Fibroblast of lung (primary cell): ENCODE results near the gene NKX2-3. TPM values are rescaled to one million over a fixed set of nuclear protein-coding genes. Genes with fewer than 3 reads are reported as not detected.

ENCODE experiments used
- DNase-seq, 2 donors: peaks; one replicate each; pipeline versions ENCODE4 v3.0.0 to v3.0.0-alpha.2; 2010; ENCODE audit warnings: low read depth in 2 of 2
- H2AFZ ChIP-seq: 2 replicates; pipeline ENCODE4 v1.5.1; 2012; ENCODE audit warnings: low read length, control low read depth, inconsistent platforms
- H3K27ac ChIP-seq: 2 replicates; pipeline ENCODE4 v1.5.1; 2011; ENCODE audit warnings: low read length, control low read depth; ENCODE audit not compliant: insufficient read depth
- H3K27me3 ChIP-seq: 2 replicates; pipeline ENCODE4 v1.5.1; 2011; ENCODE audit warnings: mild to moderate bottlenecking, low read length; ENCODE audit not compliant: control insufficient read depth, insufficient read depth
- H3K36me3 ChIP-seq: 2 replicates; pipeline ENCODE4 v1.5.1; 2011; ENCODE audit warnings: low read length; ENCODE audit not compliant: control insufficient read depth, insufficient read depth
- H3K4me1 ChIP-seq: 2 replicates; pipeline ENCODE4 v1.5.1; 2011; ENCODE audit warnings: low read length; ENCODE audit not compliant: control insufficient read depth, insufficient read depth; ENCODE audit errors: extremely low read depth
- H3K4me2 ChIP-seq: 2 replicates; pipeline ENCODE4 v1.5.1; 2011; ENCODE audit warnings: low read length, control low read depth; ENCODE audit not compliant: insufficient read depth; ENCODE audit errors: extremely low read depth
- H3K4me3 ChIP-seq, 4 experiments: fragments of 200-600 bp in 1 of 4; sonication (generic) in 1 of 4; replicated peaks in 1 of 4; 2 replicates each; pipeline ENCODE4 v1.5.1; 2011 to 2016; ENCODE audit warnings: low read length in 4 of 4, low read depth in 3 of 4, mild to moderate bottlenecking in 3 of 4, control low read depth in 2 of 4, inconsistent platforms in 1 of 4, mixed read lengths in 1 of 4; ENCODE audit not compliant: insufficient read depth in 1 of 4; ENCODE audit errors: control extremely low read depth in 1 of 4
- H3K79me2 ChIP-seq: 2 replicates; pipeline ENCODE4 v1.5.1; 2012; ENCODE audit warnings: mild to moderate bottlenecking, low read length, inconsistent platforms; ENCODE audit not compliant: control insufficient read depth, insufficient read depth
- H3K9ac ChIP-seq: 2 replicates; pipeline ENCODE4 v1.5.1; 2011; ENCODE audit warnings: mild to moderate bottlenecking, low read length, control low read depth; ENCODE audit not compliant: insufficient read depth
- H3K9me3 ChIP-seq: 2 replicates; pipeline ENCODE4 v1.5.1; 2012; ENCODE audit warnings: low read depth, low read length; ENCODE audit not compliant: control insufficient read depth, insufficient read depth
- H4K20me1 ChIP-seq: 2 replicates; pipeline ENCODE4 v1.5.1; 2011; ENCODE audit warnings: low read length; ENCODE audit not compliant: control insufficient read depth, insufficient read depth; ENCODE audit errors: extremely low read depth
- CTCF ChIP-seq, 2 donors: IDR thresholded peaks in 1 of 2; conservative IDR thresholded peaks in 1 of 2; 1 replicate in 1 of 2; 2 replicates in 1 of 2; pipeline ENCODE4 v1.5.1; 2011 to 2012; ENCODE audit warnings: low read length in 2 of 2, control low read depth in 1 of 2, inconsistent platforms in 1 of 2, low read depth in 1 of 2, mild to moderate bottlenecking in 1 of 2
- EZH2 ChIP-seq: IDR thresholded peaks from 2 replicates; pipeline ENCODE4 v1.5.1; 2012; ENCODE audit warnings: low read length, control low read depth, mild to moderate bottlenecking; ENCODE audit errors: missing control alignments
- polyA plus RNA-seq, 2 donors: library from polyadenylated mRNA; depleted of rRNA in 1 of 2; stranded (reverse) in 1 of 2; unstranded in 1 of 2; fragments of >200 nt; gene quantifications; 2 replicates each; pipeline ENCODE4 v1.2.1, GENCODE V29; 2011 to 2012; ENCODE audit warnings: missing spikeins in 1 of 2
- total RNA-seq: library from RNA; depleted of rRNA; stranded (reverse); fragments of >200 nt; gene quantifications from 2 replicates; pipeline ENCODE4 v1.2.1, GENCODE V29; 2014

The NKX2-3 gene
- total and polyA plus RNA-seq, 2 donors (not counting 1 experiment from before 2014, with no cell fraction given) = not detected

GRCh38 chr10:99535764-99536337 lies 3.1 kb downstream of the NKX2-3 start:
- Histone ChIP-seq H3K36me3 (no peaks in the 10 kb centered on the region), H3K4me2 (no peak overlapping the region), H3K4me3 (no peak overlapping the region), H3K9ac (no peak overlapping the region), H3K27me3 (peaks cover 93% of the 10 kb centered on the region), H3K9me3 (no peaks in the 10 kb centered on the region), H3K27ac (no peak overlapping the region), H3K4me1 (no peaks in the 10 kb centered on the region), H4K20me1 (no peaks in the 10 kb centered on the region), H3K79me2 (no peaks in the 10 kb centered on the region), H2AFZ (no peak overlapping the region)
- TF ChIP-seq CTCF (conservative IDR thresholded peaks at IDR 0.05 in 1 of 2, IDR thresholded peaks at IDR 0.05 in 1 of 2; ENCODE audit: low read depth in 1 of 2, low read length in 2 of 2) (no peak), EZH2 (no peak)
- no peak for DNase-seq

- no peaks in the 10 kb centered on the region for H3K9me3 ChIP-seq
- DNase-seq = no peak
- H3K27me3 ChIP-seq = peaks cover 93% of the 10 kb centered on the region
- H4K20me1 ChIP-seq = no peaks in the 10 kb centered on the region
- no peaks in the 10 kb centered on the region for H3K36me3 ChIP-seq
- H3K9ac ChIP-seq = no peak overlapping the region
- no peak overlapping the region for H3K27ac ChIP-seq
- no peak overlapping the region for H3K4me3 ChIP-seq
- TF ChIP-seq EZH2 = peak; percentile 94
- no peak for TF ChIP-seq CTCF (conservative IDR thresholded peaks at IDR 0.05 in 1 of 2, IDR thresholded peaks at IDR 0.05 in 1 of 2; ENCODE audit: low read depth in 1 of 2, low read length in 2 of 2)
- H2AFZ ChIP-seq = no peak overlapping the region
- no peaks in the 10 kb centered on the region for H3K4me1 ChIP-seq
- H3K4me2 ChIP-seq = peak overlapping the region; percentile 35
- H3K79me2 ChIP-seq = no peaks in the 10 kb centered on the region
Measured at GRCh38 chr10:99536338-99537085, 3.8 kb downstream of the NKX2-3 start.

GRCh38 chr10:99537086-99537988 lies 4.6 kb downstream of the NKX2-3 start:
- H2AFZ ChIP-seq = no peak overlapping the region
- H3K4me2 ChIP-seq = peak overlapping the region; percentile 35
- no peak overlapping the region for H3K9ac ChIP-seq
- H3K27ac ChIP-seq = no peak overlapping the region
- no peak for DNase-seq
- H4K20me1 ChIP-seq = no peaks in the 10 kb centered on the region
- no peaks in the 10 kb centered on the region for H3K36me3 ChIP-seq
- no peak for TF ChIP-seq CTCF (conservative IDR thresholded peaks at IDR 0.05 in 1 of 2, IDR thresholded peaks at IDR 0.05 in 1 of 2; ENCODE audit: low read depth in 1 of 2, low read length in 2 of 2)
- TF ChIP-seq EZH2 = peak; percentile 89
- H3K27me3 ChIP-seq = peaks cover 89% of the 10 kb centered on the region
- no peak overlapping the region for H3K4me3 ChIP-seq
- no peaks in the 10 kb centered on the region for H3K4me1 ChIP-seq
- no peaks in the 10 kb centered on the region for H3K79me2 ChIP-seq
- H3K9me3 ChIP-seq = no peaks in the 10 kb centered on the region
